ENCODE results near the gene HLA-DRB1. TPM values are rescaled to one million over a fixed set of nuclear protein-coding genes. Genes with fewer than 3 reads are reported as not detected.

The HLA-DRB1 gene
- total RNA-seq, 2 donors from 2014 or later, result 9.9 to 14.6 TPM

GRCh38 chr6:32529697-32530430 is 59.8 kb downstream of the HLA-DRB1 start, which contains the start of gene HLA-DRB5:
HLA-DRB5 (minus strand) TSS chr6:32530287; CDS start chr6:32530224, 63 bp downstream.
- H3K9me3 ChIP-seq (ENCODE audit: control insufficient read depth, low read length), result no peaks in the 10 kb centered on the region
- no peak within 1 kb of the TSS for H3K4me3 ChIP-seq (ENCODE audit: low read length)
- H3K36me3 ChIP-seq (ENCODE audit: control insufficient read depth, insufficient read depth, low read length), result no peaks in the 10 kb centered on the region
- Mint-ChIP-seq H3K4me1 (peaks cover 3% of the 10 kb centered on the region), H3K27ac (no peak within 1 kb of the TSS), H3K4me3 (no peak within 1 kb of the TSS), H3K9me3 (peaks cover 25% of the 10 kb centered on the region), H3K36me3 (ENCODE audit: low read depth) (no peaks in the 10 kb centered on the region), H3K27me3 (ENCODE audit: insufficient read depth) (peaks cover 51% of the 10 kb centered on the region)
- no peak within 1 kb of the TSS for H3K27ac ChIP-seq (ENCODE audit: low read depth, low read length)
- no peaks in the 10 kb centered on the region for H3K4me1 ChIP-seq (ENCODE audit: control insufficient read depth, insufficient read depth, low read length)
- TF ChIP-seq CTCF (conservative IDR thresholded peaks at IDR 0.05), result no peak
- no peak within 1 kb of the TSS for H3K9ac ChIP-seq (ENCODE audit: extremely low read depth, low read length, poor library complexity, severe bottlenecking)
- WGBS, 2 experiments (ENCODE audit: insufficient coverage in 1 of 2, insufficient read length in 1 of 2), result 71 to 75% methylated on average over 1 to 4 of the region's 4 CpGs
- peaks cover 2% of the 10 kb centered on the region for H3K27me3 ChIP-seq (ENCODE audit: control insufficient read depth, insufficient read depth, low read length, poor library complexity, severe bottlenecking)
- DNase-seq, result no peak

Other genes with a start within 250 kb of the HLA-DRB1 start
- not detected for gene TSBP1, start 217.9 kb downstream of the HLA-DRB1 start, total RNA-seq
- gene BTNL2, start 182.7 kb downstream of the HLA-DRB1 start, total RNA-seq, result not detected
- gene HLA-DRA, start 150.0 kb downstream of the HLA-DRB1 start, total RNA-seq, result under 1 TPM in 1 of 2 donors, not detected in 1; 0.27 TPM
- gene HLA-DRB5, start 59.6 kb downstream of the HLA-DRB1 start, total RNA-seq, result under 1 TPM; 0.71 to 0.92 TPM
- under 1 TPM in 1 of 2 donors, not detected in 1; 0.97 TPM for gene HLA-DQA1, start 47.6 kb upstream of the HLA-DRB1 start, total RNA-seq
- gene HLA-DQB1, start 76.8 kb upstream of the HLA-DRB1 start, total RNA-seq, result 10 to 100 TPM in 1 of 2 donors, 1 to 10 TPM in 1; 2.2 to 11.1 TPM
- gene HLA-DQA2, start 151.5 kb upstream of the HLA-DRB1 start, total RNA-seq, result not detected
- gene HLA-DQB2, start 173.7 kb upstream of the HLA-DRB1 start, total RNA-seq, result not detected
- gene HLA-DOB, start 227.2 kb upstream of the HLA-DRB1 start, total RNA-seq, result not detected
- 1 to 10 TPM; 3.4 to 6.6 TPM for gene TAP2, start 248.9 kb upstream of the HLA-DRB1 start, total RNA-seq